SHP77 treated with DMSO at 0.1 percent for 48 hours (cell line): ENCODE measurements around the gene ANXA11.
"Not testable (repeated sequence)": the region's sequence is repeated elsewhere in the genome, so short reads cannot be mapped to it uniquely, and the experiment has no call there.

Experiments used
- DNase-seq: peaks from one replicate; lab custom pipeline; 2025; lab: John Stamatoyannopoulos, UW

The ANXA11 gene

DNA sequence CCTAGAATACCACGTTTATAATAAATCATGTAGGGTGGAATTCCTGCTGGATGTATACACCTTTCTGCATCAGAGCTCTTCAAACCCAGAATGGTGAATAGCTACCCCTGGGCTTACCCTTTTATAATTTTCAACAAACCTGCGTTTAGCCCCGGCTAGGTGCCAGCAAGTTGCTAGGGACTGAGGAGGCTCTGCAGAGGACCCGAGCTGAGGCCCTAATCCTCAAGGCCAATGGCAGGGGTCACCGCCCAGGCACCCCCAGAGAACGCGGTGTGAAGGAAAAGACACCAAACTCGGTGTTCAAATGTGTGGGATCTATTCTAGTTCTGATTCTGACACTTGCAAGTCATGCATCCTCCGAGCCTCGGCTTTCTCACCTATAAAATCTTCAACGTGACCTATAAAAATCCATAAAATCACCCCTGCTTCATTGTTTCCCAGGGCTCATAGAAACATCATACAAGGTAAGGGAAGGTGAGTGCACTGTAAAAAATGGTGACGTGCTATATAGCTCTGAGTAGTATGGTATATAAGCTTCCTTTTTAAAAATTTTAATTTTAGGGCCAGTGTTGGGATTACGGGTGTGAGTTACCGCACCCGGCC lies 2.5 kb upstream of the ANXA11 start:
- DNase-seq: no peak

DNA sequence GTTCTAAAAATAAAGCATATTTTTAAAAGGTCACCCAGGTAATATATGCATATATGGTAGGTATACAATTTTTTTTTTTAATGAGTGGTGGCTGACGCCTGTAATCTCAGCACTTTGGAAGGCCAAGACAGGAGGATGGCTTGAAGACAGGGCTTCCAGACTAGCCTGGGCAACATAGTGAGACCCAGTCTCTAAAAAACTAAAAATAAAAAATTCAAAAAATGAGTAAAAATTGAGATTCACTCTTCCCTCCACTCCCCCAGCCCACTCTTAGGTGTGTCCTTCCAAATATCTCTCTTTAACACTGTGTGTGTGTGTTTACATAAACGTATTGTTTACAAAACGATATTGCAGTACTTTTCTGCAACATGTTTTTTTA lies 929 bp upstream of the ANXA11 start:
- no peak for DNase-seq

DNA sequence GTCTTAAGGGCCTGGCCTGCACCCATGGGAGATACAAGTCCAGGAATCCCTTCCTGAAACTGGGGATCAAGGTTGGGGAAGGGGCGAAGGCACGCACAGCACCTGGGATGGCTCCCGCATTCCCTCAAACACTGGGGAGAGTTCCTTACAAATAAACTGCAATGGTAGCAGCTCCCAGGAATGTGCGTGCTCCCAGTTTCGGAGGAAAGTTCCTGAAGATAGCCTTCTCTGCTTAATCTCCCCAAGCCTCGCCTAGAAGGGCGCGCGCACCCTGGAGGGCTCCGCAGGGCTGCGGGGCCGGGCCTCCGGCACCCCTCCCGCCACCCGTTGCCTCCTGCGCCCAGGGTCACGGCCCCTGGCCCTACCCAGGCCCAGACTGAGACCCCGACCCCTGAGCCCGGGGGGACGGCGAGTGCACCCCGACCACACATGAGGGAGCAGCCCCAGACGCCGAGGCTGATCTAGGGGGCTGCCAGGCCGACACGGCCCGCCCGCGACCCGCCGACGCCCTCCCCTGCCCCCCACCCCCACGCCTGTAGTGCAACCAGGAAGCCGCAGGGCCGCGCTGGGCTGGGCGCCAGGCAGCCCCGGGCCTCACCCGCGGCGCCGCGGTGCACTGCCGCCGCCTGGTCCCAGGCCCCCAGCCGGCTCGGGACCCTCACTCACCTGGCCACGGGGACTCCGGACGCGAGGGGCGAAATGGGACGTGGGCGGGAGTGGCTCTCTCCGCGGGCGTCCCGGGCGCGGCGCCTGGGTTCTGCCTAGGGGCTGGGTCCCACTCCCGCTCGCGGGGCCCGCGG lies 460 bp downstream of the ANXA11 start:
- no peak for DNase-seq

DNA sequence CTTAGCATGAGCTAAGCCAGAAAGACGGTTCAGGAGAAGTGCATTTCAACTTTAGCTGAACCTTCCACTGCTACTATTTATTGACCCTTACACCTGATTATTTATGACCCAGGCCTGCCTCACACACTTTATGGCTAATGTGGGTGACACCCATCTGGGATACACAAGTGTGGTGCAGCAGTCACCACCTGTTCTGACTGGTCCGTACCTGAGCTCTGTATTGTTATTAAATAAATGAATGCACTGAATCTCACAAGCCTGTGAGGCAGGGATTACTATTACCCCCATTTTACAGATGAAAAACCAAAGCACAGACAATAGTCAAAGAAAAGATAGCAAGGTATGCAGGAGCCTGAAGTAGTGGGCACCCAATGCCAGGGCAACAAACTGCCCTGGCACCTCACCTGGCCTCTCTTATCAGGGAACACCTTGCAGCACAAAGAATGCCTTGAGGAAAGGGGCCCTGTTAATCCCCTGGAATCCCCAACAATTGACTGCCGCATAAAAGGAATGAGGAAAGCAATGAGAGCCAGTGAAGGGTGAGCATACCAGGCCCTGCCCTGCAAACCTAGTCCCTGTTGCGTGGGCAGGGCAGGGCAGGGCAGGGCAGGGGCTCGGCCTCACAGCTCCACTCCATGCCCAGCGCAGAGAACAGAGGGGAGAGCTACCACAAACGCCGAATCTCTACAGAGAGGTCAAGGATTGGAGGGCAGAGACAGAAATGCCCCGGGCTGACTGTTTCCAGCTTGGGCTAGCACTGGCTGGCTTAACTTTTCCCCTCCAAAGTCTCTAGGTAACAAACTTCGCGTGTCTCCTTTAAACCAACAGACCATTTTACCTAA lies 1.3 kb downstream of the ANXA11 start:
- DNase-seq: no peak

DNA sequence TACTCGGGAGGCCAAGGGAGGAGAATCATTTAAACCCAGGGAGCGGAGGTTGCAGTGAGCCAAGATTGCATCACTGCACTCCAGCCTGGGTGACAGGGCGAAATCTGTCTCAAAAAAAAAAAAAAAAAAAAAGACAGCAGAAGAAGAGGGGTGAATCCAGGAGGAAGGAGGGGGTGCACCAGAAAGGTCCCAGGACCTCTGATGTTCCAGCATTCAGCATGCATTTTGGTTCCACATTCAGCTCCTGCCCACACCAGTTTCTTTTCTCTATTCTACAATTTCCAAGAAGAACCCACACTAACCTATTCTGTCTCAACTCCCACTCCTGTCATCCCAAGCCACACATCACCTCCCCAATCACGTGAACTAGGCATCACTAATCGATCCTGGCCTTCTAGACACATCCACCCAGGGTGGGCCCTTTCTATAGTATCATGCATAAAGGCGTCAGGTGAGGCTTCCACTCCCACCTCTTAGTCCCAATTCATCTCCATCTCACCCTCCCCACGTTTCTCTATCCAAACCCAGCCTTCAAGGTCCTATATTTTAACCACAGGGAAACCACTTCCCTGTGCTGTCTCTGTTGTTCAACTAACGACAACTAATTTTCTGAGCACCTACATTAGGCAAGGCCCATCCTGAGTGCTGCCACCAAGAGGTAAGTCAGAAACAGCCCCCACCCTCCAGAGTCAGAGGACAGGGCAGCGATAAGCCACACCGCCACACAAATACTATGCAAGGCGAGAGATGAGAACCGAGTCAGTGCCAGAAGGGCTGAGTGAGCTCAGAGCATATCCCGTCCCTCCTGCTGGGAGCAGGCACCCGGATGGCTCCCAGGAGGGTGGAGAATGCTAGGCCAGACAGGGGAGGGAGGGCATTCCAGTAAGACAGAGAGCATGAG lies 2.2 kb downstream of the ANXA11 start:
- DNase-seq: no peak

DNA sequence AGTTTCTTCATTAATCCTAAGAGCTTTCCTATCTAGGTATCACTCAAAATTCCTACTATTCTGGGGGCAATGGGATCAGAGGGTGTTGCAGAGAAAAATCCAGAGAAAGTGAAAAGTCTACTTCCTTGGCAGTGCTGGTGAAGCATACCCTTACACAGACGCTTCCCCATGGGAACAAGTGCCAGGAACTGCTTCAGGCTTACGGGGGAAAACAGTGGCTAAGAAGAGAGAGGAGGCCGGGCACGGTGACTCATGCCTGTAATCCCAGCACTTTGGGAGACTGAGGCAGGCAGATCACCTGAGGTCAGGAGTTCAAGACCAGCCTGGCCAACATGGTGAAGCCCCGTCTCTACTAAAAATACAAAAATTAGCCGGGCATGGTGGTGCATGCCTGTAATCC lies 2.8 kb downstream of the ANXA11 start:
- not testable (repeated sequence) for DNase-seq

DNA sequence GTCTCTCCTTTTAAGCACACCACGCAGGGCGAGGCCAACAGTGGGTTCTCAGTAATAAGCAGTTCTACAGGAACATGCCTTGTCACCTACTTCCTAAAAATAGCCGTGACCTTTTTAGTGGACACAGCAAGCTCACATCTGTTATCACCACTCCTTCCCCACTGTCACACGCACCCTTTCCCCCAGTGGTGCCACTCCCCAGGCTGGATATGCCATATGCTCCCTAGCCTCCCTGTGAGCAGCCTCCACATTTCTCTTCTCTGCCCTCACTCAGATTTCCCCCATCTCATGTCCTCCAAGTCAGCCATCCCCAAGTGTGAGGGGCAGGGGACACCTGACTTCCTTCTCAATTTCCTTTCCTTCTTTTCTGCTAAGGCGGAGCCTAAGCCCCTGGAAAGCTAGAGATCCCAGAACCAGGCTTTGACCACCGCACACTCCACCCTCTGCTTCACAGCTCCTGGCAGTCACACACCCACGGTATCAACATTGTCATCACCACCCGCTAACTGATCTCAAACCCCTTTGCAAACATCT lies 3.7 kb downstream of the ANXA11 start:
- DNase-seq: no peak

DNA sequence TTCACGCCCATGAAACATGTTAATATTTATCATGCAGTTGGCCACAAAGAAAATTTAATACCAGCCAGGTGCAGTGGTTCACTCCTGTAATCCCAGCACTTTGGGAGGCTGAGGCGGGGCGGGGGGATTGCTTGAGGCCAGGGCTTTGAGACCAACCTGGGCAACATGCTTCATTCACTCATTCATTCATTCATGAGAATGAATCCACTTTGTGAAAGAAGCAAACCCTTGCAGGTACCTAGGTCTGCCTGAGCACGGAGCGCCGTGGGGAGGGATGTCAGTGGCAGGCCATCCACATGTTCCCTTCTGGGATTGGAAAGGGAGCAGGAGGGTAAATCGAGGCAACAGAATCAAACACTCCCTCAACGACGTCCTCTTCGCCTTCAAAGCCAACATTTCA lies 4.7 kb downstream of the ANXA11 start:
- no peak for DNase-seq

DNA sequence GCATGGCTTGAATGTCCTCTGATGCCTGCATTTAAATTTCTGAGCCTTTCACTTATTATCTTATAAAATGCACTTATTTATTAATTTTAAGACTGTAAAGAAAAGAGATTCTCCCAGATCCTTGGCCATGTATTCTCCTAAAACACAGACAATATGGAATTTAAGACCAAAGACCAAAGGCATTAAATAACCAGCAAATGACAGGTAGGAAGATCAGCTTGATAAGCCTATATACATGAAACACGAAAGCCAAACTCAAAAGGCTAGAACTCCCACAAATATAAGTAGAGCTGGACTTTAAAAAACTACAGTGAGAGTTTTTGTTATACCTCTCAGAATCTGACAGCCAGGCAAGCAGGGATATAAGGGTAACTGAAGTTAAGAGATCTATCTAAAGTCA lies 5.1 kb downstream of the ANXA11 start:
- DNase-seq: no peak

DNA sequence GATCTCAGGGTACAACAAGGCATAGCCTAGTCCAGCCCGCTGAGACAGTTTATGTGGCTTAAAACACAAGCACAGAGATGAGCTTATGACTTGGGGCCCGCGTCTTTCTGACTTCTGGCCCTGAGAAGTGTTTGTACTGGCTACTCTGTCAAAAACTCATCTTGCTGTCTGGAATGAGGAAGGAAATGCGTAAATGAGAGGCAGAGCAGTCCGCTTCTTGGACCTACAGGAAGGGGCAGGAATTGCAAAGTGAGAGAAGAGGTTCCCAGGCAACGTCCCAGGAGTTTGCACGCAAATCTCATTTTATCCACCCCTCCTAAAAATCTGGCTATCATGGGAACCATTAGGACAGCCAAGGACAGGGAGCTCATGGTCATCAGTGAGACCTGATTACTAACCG lies 5.5 kb downstream of the ANXA11 start:
- DNase-seq: no peak

DNA sequence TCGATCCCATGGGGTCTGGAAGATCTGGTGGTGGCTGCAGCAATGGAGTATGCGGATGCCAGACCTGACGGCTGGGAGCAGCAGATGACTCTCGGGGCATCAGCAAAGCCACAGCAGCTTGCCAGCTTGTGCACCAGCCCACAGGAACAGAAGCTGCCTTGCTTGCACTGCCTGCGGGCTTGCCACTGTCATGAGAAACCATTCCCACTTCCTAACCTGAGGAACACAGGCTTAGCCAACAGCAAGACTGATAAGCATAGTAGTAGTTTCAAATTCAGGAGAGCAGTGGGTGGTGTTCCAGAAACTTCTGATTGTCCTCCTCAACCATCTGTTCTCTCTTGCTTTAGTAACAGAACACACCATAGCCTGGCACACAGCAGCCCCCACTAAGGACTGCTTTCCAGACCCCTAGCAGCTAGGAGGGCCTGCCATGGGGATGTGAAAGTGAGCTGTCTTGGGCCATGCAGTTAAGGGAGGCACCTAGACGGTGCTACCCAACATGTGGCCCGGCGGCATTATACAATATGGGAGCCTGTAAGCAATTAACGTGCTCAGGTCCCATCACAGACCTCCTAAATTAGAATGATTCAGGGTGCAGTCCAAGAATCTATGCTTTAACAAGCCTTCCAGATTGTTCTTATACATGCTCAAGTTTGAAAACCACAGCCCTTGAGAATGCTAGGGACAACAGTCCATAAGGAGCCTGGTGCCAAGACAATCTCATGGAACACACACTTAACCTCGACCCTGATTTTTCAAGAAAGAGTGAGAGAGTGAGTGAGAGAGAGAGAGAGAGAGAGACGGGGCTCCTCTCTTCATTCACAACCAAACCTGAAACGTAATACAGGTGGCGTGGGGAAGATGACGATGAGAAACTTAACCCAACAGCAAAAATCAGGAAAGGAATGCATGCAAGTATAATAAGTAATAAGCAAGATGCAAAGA lies 7.1 kb downstream of the ANXA11 start:
- no peak for DNase-seq

DNA sequence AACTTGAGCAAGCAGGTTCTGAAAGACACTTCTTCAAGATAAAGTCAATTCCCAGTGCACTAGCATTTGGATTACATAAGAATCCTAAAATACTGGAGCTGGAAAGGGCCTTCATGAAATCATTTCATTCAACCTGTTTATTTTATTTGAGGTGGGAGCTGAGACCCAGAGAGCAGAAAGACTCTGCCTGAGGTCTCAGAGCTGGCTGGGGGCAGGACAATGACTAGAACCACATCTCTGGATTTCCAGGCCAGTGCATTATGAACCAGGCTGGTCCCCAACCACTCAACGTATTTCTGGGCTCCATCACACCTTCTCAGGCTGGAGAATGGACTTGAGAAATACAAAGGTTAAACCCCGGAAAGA lies 8.4 kb downstream of the ANXA11 start:
- no peak for DNase-seq

DNA sequence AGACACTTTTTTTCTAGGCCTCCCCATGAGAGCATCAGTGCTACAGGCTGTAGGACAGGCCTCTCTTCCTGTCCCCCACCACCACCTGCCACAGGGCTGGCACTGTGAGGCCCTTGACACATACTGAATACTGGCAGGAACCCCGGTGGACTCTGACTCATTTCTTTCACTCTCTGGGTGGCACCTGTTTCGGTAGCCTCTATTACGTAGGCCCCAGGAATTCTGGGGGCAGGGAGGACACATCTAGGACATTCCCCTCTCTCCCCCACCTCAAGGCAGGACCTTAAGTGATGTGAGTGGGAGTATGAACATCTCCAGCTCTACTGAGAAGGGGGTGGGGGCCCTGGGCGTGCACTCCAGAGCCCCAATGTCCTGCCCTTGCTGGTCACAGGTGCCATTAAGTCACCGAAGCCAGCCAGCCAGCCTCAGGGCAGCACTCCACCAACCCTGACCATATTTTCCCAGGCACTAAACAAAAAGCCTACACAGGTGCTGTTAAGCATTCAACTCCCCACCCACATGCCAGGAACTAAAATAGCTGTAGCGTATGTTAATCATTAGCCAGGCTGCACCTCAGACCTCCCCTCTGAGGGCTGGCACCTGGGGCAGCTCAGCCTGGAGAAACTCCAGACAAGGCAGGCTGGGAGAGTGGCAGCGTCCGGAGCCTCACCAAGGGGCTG lies 8.9 kb downstream of the ANXA11 start:
- peak; percentile 23 for DNase-seq

DNA sequence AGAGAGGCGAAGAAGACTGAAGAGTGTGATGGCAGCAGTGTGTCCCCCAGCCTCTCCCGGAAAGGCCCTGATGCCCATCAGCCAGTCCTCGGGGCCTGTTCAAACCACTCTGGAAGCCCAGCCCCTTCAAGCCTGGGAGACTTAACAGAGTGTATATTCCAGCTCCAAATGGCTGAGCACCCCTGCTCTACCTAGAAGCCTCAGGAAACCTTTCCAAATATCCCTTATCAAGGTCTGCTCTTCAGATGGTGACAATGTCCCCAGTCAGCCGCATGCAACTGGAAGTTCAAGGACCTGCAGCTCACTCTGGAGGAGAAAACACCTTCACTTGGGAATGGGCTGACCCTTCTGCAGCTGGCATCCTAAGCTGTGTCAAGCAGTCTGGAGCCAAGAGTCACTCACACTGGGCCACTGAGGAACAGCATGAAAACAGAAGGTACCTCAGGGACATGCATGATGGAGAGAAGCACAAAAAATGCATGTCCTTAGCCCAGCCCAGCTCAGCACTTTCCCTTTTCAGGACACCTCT lies 10.2 kb downstream of the ANXA11 start:
- no peak for DNase-seq

DNA sequence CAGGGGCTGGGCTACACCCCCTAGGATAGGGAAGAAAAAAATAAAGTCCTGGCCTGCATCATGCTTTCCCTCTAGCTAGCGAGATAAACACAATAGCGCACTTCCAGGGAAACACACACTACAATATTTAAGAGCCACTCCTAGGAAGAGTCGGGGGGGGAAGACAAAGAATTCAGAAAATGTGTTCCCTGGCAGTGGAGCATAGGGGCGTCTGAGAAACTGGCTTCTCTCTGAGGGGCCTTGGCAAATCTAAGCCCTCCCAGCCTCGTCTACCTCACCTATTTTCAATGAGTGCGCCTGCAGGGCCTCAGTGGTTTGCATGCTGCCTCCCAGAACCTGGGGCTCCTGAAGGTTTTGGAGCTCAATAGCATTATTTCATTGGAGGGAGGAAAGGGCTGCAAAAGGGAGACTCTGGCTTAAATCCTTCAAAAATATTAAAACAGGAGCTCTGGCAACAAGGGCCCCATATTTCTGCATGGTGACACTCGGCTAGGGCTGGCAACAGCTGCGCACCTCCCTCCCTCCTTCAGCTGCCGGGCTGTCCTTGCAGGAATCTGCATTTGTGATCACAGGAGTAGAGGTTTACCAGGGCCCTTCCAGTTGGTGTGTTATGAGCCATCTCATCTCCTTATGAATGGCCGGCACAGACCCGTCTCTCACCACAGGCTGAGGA lies 10.8 kb downstream of the ANXA11 start:
- no peak for DNase-seq

DNA sequence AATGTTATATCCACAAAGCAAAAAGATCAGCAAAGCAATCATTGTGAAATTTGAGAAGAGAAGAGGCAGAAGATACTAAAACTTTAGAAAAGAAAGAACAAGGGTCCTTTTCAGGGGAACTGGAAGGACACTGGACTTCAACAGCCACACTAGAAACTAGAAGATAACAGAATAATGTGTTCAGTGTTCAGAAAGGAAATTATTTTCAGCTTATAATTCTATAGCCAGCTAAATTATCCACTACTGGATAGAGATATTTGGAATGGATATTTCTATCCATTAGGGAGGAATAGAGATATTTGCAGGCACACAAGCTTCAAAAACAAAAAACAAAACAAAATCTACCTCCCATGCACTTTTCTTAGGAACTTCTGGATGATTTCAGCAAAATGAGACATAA lies 12.8 kb downstream of the ANXA11 start:
- no peak for DNase-seq

DNA sequence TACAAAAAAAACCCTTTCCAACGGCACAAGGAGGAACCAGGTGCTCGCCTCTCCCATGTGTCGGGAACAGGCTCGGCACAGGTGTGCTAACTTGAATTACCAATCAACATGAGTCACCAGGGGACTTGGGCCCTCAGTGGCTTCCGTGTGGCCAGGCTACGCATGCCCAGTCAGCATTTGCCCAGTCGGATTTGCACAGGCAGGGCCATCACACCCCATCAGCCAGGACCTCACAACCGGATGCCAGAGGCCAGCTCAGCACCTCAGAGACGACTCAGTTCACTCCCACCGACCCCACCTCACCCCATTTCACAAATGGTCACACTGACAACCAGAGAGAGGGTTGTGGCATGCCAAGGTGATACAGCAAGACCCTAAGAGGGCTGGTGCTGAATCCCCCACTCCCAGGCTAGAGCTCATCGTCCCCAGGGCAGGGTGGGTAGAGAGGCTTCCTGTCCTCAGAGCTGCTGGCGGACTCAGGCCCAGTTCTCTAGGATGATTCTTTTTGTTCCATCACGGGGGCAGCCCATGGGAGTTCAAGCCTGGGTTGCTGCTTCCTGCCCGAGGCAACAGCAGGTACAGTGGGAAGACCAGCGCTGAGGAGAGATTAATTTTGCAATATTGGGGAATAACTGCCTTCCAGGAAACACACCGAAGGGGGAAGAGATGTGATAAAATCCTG lies 13.6 kb downstream of the ANXA11 start:
- no peak for DNase-seq

DNA sequence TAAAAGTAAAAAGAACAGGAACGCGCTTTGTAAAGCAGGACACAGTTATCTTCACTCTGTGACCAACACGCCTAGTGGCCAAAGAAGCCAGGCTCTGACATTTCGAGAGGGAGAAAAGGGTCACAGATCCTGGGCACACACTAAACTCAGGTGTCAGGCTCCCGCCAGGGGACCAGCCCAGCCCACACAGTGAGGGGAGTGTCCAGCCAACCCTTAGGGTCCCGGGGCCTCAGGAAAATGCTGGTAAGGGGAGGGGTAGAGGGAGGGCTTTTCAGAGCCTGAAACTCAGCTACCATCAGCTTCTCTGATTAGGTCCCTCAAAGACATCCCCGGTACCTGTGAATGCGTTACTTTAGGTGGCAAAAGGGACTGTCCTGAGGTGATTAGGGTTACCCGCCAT lies 16.6 kb downstream of the ANXA11 start:
- DNase-seq: no peak
